GM12878 (cell line): Measurements from ENCODE around the gene SLC16A6. TPM values are rescaled to one million over a fixed set of nuclear protein-coding genes. Genes with fewer than 3 reads are reported as not detected.
A peak's percentile ranks its signal among the peaks of the same experiment; 100 is the strongest.
"Not testable (repeated sequence)": the region's sequence is repeated elsewhere in the genome, so short reads cannot be mapped to it uniquely, and the experiment has no call there.

Source experiments
- ATAC-seq: fragments of 200-7000 bp; cut with Tn5 transposase; 3 replicates; pipeline ENCODE4 v1.9.1; 2020; ENCODE audit warnings: mild to moderate bottlenecking, moderate library complexity
- BruUV-seq: library from RNA; stranded (reverse); fragments of 400-500 nt; replicated peaks from 2 replicates; lab custom pipeline; 2021; lab: Mats Ljungman, UMichigan
- CTCF ChIA-PET: fragments of 300-600 bp; sonication (Branson Sonifier 250); formaldehyde crosslinking; extraction: SDS; loops from one replicate; lab custom pipeline; 2021; ENCODE audit warnings: inconsistent platforms; lab: Yijun Ruan, JAX
- POLR2A ChIA-PET: fragments of 350-600 bp; formaldehyde crosslinking; extraction: SDS; loops from one replicate; lab custom pipeline; 2021; ENCODE audit warnings: inconsistent platforms; lab: Charles Lee
- RAD21 ChIA-PET: fragments of 300-600 bp; sonication (Branson Sonifier 250); formaldehyde crosslinking; loops from one replicate; lab custom pipeline; 2023; ENCODE audit warnings: antibody characterized with exemption; ENCODE audit not compliant: unreplicated experiment; lab: Charles Lee
- SMC1A ChIA-PET: fragments of 300-600 bp; sonication (Branson Sonifier 250); formaldehyde crosslinking; loops from one replicate; lab custom pipeline; 2023; ENCODE audit not compliant: unreplicated experiment, uncharacterized antibody; lab: Charles Lee
- DNase-seq: peaks from one replicate; pipeline ENCODE4 v3.0.0-alpha.2; 2011; ENCODE audit warnings: low read depth, low spot score
- FAIRE-seq: peaks from 3 replicates; lab custom pipeline; 2011; peaks lifted over from hg19 to GRCh38; lab: Jason Lieb, UNC
- H2AFZ ChIP-seq: 2 replicates; pipeline ENCODE4 v1.6.0; 2011; ENCODE audit warnings: low read depth, low read length, control low read depth; ENCODE audit not compliant: control insufficient read depth
- H3K27ac ChIP-seq: 2 replicates; pipeline ENCODE4 v1.5.1; 2011; ENCODE audit warnings: control low read depth; ENCODE audit not compliant: control insufficient read depth, insufficient read depth
- H3K27me3 ChIP-seq, 2 experiments: replicated peaks in 1 of 2; 2 replicates each; pipeline versions ENCODE4 v1.6.0 to v1.6.1; 2011; ENCODE audit warnings: low read length in 1 of 2; ENCODE audit not compliant: control insufficient read depth in 2 of 2, insufficient read depth in 2 of 2
- H3K36me3 ChIP-seq, 2 experiments: 2 replicates each; pipeline ENCODE4 v1.5.1; 2011; ENCODE audit warnings: low read length in 1 of 2; ENCODE audit not compliant: control insufficient read depth in 2 of 2, insufficient read depth in 2 of 2
- H3K4me1 ChIP-seq: 2 replicates; pipeline ENCODE4 v1.6.1; 2011; ENCODE audit warnings: mild to moderate bottlenecking, low read length, moderate library complexity, mixed read lengths; ENCODE audit not compliant: control insufficient read depth, insufficient read depth
- H3K4me2 ChIP-seq: 2 replicates; pipeline ENCODE4 v1.6.0; 2011; ENCODE audit warnings: control low read depth; ENCODE audit not compliant: control insufficient read depth, insufficient read depth
- H3K4me3 ChIP-seq: fragments of 200-600 bp; sonication (generic); 2 replicates; pipeline ENCODE4 v1.5.1; 2016
- H3K79me2 ChIP-seq: 2 replicates; pipeline ENCODE4 v1.6.0; 2011; ENCODE audit warnings: low read length; ENCODE audit not compliant: control insufficient read depth, insufficient read depth
- H3K9ac ChIP-seq: 2 replicates; pipeline ENCODE4 v1.8.0; 2011; ENCODE audit warnings: low read length, control low read depth, mixed read lengths; ENCODE audit not compliant: control insufficient read depth, insufficient read depth
- H3K9me3 ChIP-seq: replicated peaks from 3 replicates; pipeline ENCODE4 v1.5.1; 2011; ENCODE audit warnings: mild to moderate bottlenecking, low read length; ENCODE audit not compliant: control insufficient read depth, insufficient read depth
- H4K20me1 ChIP-seq: 2 replicates; pipeline ENCODE4 v1.6.0; 2011; ENCODE audit not compliant: control insufficient read depth, insufficient read depth
- CBX5 ChIP-seq: sonication (generic); IDR thresholded peaks from 2 replicates; pipeline ENCODE4 v1.6.1; 2016; ENCODE audit warnings: low read depth, moderate library complexity, mild to moderate bottlenecking, inconsistent platforms
- NR2F1 ChIP-seq: fragments of 450-650 bp; conservative IDR thresholded peaks from 2 replicates; pipeline ENCODE4 v1.6.1; 2017; ENCODE audit warnings: mild to moderate bottlenecking
- WGBS: methylation state at CpG from one replicate; pipeline ENCODE4 v1.1.6; 2016; ENCODE audit warnings: low lambda C conversion rate; ENCODE audit not compliant: insufficient replicate concordance, insufficient coverage; ENCODE audit errors: missing lambda C conversion rate; 5-methylcytosine and 5-hydroxymethylcytosine counted together
- in situ Hi-C: fragments of 300-500 bp; cut with MboI; formaldehyde crosslinking; loops from 9 replicates; pipeline ENCODE4 v1.14.3; 2018; ENCODE audit warnings: mixed read lengths
- intact Hi-C: fragments of 100-400 bp; cut with micrococcal nuclease; formaldehyde crosslinking; loops from one replicate; pipeline ENCODE4 v1.14.2; 2022; ENCODE audit not compliant: unreplicated experiment
- polyA plus RNA-seq, 11 experiments: library from polyadenylated mRNA; depleted of rRNA in 4 of 11; unstranded in 6 of 11; stranded (reverse) in 5 of 11; fragments of >200 nt; fragmentation: Nextera tagmentation in 4 of 11; fragmentation: Illumina TruSeq in 1 of 11; extraction: Ambion mirVana in 4 of 11; extraction: Trizol in 1 of 11; gene quantifications; 1 replicate in 1 of 11; 2 replicates in 10 of 11; pipeline versions ENCODE4 v1.2.1 to v1.2.3, GENCODE V29; 2011 to 2016; ENCODE audit warnings: inconsistent platforms in 2 of 11, missing spikeins in 2 of 11, low read depth in 1 of 11
- total RNA-seq, 4 experiments: library from RNA; depleted of rRNA in 3 of 4; stranded (reverse); fragments of >200 nt in 3 of 4; fragmentation: Illumina TruSeq in 1 of 4; extraction: Trizol in 1 of 4; gene quantifications; 2 replicates each; pipeline versions ENCODE4 v1.2.1 to v1.2.3, GENCODE V29; 2013 to 2021
- TF ChIP-seq, protein P1 (sequence below): fragments of 450-650 bp; IDR thresholded peaks from 2 replicates; pipeline ENCODE4 v1.6.1; 2018; ENCODE audit warnings: mild to moderate bottlenecking, low read depth, moderate library complexity; ENCODE audit not compliant: partially characterized antibody

The SLC16A6 gene
- total and polyA plus RNA-seq, 10 of the 15 experiments (the other 5 are each of a cell fraction or from before 2014, with no cell fraction given): 2.4 to 8.8 (median 6.0) TPM

GRCh38 chr17:68334393-68334792, 43.5 kb upstream of the SLC16A6 start (continued):
- TF ChIP-seq, protein P1, sequence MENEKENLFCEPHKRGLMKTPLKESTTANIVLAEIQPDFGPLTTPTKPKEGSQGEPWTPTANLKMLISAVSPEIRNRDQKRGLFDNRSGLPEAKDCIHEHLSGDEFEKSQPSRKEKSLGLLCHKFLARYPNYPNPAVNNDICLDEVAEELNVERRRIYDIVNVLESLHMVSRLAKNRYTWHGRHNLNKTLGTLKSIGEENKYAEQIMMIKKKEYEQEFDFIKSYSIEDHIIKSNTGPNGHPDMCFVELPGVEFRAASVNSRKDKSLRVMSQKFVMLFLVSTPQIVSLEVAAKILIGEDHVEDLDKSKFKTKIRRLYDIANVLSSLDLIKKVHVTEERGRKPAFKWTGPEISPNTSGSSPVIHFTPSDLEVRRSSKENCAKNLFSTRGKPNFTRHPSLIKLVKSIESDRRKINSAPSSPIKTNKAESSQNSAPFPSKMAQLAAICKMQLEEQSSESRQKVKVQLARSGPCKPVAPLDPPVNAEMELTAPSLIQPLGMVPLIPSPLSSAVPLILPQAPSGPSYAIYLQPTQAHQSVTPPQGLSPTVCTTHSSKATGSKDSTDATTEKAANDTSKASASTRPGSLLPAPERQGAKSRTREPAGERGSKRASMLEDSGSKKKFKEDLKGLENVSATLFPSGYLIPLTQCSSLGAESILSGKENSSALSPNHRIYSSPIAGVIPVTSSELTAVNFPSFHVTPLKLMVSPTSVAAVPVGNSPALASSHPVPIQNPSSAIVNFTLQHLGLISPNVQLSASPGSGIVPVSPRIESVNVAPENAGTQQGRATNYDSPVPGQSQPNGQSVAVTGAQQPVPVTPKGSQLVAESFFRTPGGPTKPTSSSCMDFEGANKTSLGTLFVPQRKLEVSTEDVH: no peak
- no peak for TF ChIP-seq NR2F1

DNA sequence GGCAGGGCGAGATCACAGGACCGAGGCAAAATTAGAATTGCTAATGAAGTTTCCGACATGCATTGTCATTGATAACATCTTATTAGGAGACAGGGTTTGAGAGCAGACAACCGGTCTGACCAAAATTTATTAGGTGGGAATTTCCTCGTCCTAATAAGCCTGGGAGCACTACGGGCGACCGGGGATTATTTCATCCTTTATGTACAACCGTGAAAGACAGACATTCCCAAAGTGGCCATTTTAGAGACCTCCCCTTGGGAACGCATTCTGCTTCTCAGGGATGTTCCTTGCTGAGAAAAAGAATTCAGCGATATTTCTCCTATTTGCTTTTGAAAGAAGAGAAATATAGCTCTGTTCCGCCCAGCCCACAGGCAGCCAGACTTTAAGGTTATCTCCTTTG, 41.0 kb upstream of the SLC16A6 start:
- ATAC-seq, H3K4me1 ChIP-seq, H3K9ac ChIP-seq, DNase-seq, H3K4me3 ChIP-seq, FAIRE-seq, H4K20me1 ChIP-seq, H3K27ac ChIP-seq, in situ Hi-C loops, H3K36me3 ChIP-seq, POLR2A ChIA-PET, H3K4me2 ChIP-seq, H3K79me2 ChIP-seq, H3K9me3 ChIP-seq, RAD21 ChIA-PET, H2AFZ ChIP-seq, BruUV-seq, intact Hi-C loops, H3K27me3 ChIP-seq: not testable (repeated sequence)
- 91% methylated on average over 12 of the region's 12 CpGs for WGBS
- SMC1A ChIA-PET: interaction anchor here (1.0 kb wide), 1 partner anchor 10 kb away, joined by 4 read pairs; no protein-coding TSS in a partner anchor
- CTCF ChIA-PET: interaction anchor here (1.6 kb wide), 1 partner anchor 12 kb away, joined by 3 read pairs; no protein-coding TSS in a partner anchor
- TF ChIP-seq CBX5: peak; percentile 62; the same call in 1 of the 2 replicates
